Measurements from ENCODE around the gene UNC13D. TPM values are rescaled to one million over a fixed set of nuclear protein-coding genes. Genes with fewer than 3 reads are reported as not detected.
"Not testable (repeated sequence)": the region's sequence is repeated elsewhere in the genome, so short reads cannot be mapped to it uniquely, and the experiment has no call there.

UNC13D gene
- total RNA-seq, 1 experiment from 2014 or later, result 20.2 TPM

DNA sequence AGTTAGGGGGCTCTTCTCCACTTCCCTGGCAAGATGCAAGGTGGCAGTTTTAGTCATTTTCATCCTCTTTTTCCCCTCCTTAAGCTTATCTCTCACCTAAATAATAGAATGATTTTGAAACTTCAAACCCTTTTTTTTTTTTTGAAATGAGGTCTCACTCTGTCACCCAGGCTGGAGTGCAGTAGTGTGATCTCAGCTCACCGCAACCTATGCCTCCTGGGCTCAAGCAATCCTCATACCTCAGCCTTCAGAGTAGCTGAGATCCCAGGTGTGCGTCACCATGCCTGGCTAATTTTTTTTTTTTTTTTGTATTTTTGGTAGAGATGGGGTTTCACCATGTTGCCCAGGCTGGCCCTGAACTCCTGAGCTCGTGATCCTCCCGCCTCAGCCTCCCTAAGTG, 20.7 kb upstream of the UNC13D start:
- H3K27me3 ChIP-seq (ENCODE audit: insufficient read depth, low read length); DNase-seq (ENCODE audit: low read depth, low spot score); H3K36me3 ChIP-seq (ENCODE audit: control insufficient read depth in 1 of 2, insufficient read depth in 2 of 2, low read length in 2 of 2); H3K9me2 ChIP-seq (ENCODE audit: insufficient read depth); H4K20me1 ChIP-seq (ENCODE audit: insufficient read depth); BruUV-seq (replicated peaks); intact Hi-C loops (cut with micrococcal nuclease); ATAC-seq; H3K9me3 ChIP-seq (ENCODE audit: control insufficient read depth in 1 of 2, insufficient read depth in 1 of 2, low read depth in 1 of 2, low read length in 2 of 2); H3K4me3 ChIP-seq (replicated peaks in 1 of 2; ENCODE audit: low read depth in 1 of 2, low read length in 2 of 2); H2AFZ ChIP-seq (ENCODE audit: low read depth, low read length, poor library complexity, severe bottlenecking); H3K4me2 ChIP-seq (ENCODE audit: low read length); CTCF ChIA-PET; H3K79me2 ChIP-seq (ENCODE audit: insufficient read depth, low read length); H3K9ac ChIP-seq (ENCODE audit: low read length); H3K27ac ChIP-seq (ENCODE audit: low read depth, low read length): not testable (repeated sequence)
- ChIA-PET POLR2A (interaction anchor here (1.0 to 1.3 kb wide), 2 partner anchors 9 to 11 kb away, joined by 3 to 4 read pairs; partner anchors contain the start of gene WBP2), RAD21 (ENCODE audit: low non-redundant PET in 1 of 2, low total read pairs in 2 of 2, uncharacterized antibody in 2 of 2, unreplicated experiment in 2 of 2) (interaction anchor here in 1 of 2 experiments (0.7 kb wide), 1 partner anchor 13 kb away, joined by 4 read pairs; no protein-coding TSS in a partner anchor)
- peaks cover 20 to 34% of the 10 kb centered on the region in 2 experiments for H3K4me1 ChIP-seq (ENCODE audit: control insufficient read depth in 1 of 2, insufficient read depth in 2 of 2, low read length in 2 of 2)

DNA sequence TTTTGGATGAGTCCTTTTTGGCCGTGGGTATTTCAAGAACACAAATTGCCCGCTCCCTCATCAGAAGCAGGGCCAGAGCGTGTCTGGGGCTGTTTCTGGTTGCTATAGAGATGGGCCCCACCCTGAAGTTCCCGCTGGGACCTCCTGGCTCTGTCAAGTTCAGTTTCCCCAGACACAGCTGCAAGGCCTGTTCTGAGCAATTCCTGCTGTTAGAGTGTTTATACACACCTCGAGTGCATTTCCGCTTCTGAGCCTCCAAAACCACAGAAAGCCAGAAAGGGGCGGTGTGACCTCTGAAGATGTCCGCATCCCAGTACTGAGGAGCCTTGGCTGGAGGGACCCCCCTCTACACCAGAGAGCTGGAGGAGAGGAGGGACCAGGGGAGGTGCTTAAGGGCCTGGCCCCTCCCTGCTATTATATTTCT, 20.3 kb upstream of the UNC13D start:
- H2AFZ ChIP-seq (ENCODE audit: low read depth, low read length, poor library complexity, severe bottlenecking), result no peak overlapping the region
- H3K4me1 ChIP-seq (ENCODE audit: control insufficient read depth in 1 of 2, insufficient read depth in 2 of 2, low read length in 2 of 2), result peaks cover 20 to 34% of the 10 kb centered on the region in 2 experiments
- H3K27ac ChIP-seq (ENCODE audit: low read depth, low read length), result no peak overlapping the region
- H3K79me2 ChIP-seq (ENCODE audit: insufficient read depth, low read length), result no peaks in the 10 kb centered on the region
- DNase-seq (ENCODE audit: low read depth, low spot score) (no peak), ATAC-seq (no peak)
- H3K9ac ChIP-seq (ENCODE audit: low read length), result no peak overlapping the region
- ChIA-PET CTCF (no interaction called here), POLR2A (interaction anchor here (1.0 to 1.3 kb wide), 2 partner anchors 9 to 11 kb away, joined by 3 to 4 read pairs; partner anchors contain the start of gene WBP2), RAD21 (ENCODE audit: low non-redundant PET in 1 of 2, low total read pairs in 2 of 2, uncharacterized antibody in 2 of 2, unreplicated experiment in 2 of 2) (no interaction called here)
- no peaks in the 10 kb centered on the region for H3K9me3 ChIP-seq (ENCODE audit: control insufficient read depth in 1 of 2, insufficient read depth in 1 of 2, low read depth in 1 of 2, low read length in 2 of 2)
- no peaks in the 10 kb centered on the region for H3K27me3 ChIP-seq (ENCODE audit: insufficient read depth, low read length)
- H3K36me3 ChIP-seq (ENCODE audit: control insufficient read depth in 1 of 2, insufficient read depth in 2 of 2, low read length in 2 of 2), result no peaks in the 10 kb centered on the region
- intact Hi-C loops (cut with micrococcal nuclease), result no loop called here
- H3K4me2 ChIP-seq (ENCODE audit: low read length), result no peak overlapping the region
- H4K20me1 ChIP-seq (ENCODE audit: insufficient read depth), result no peaks in the 10 kb centered on the region
- no peaks in the 10 kb centered on the region for H3K9me2 ChIP-seq (ENCODE audit: insufficient read depth)
- BruUV-seq (replicated peaks), result no TSS peak
- H3K4me3 ChIP-seq (replicated peaks in 1 of 2; ENCODE audit: low read depth in 1 of 2, low read length in 2 of 2), result no peak overlapping the region
- no peak for TF ChIP-seq CBX3 (IDR thresholded peaks at IDR 0.05; ENCODE audit: low read depth)
- TF ChIP-seq YY1 (IDR thresholded peaks at IDR 0.05; ENCODE audit: extremely low read depth, insufficient replicate concordance, low read depth, low read length), result no peak
- no peak for TF ChIP-seq SRF (IDR thresholded peaks at IDR 0.05; ENCODE audit: low read depth)
- TF ChIP-seq, protein P1, sequence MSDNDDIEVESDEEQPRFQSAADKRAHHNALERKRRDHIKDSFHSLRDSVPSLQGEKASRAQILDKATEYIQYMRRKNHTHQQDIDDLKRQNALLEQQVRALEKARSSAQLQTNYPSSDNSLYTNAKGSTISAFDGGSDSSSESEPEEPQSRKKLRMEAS (IDR thresholded peaks at IDR 0.05), result no peak
- no peak for TF ChIP-seq EGR1 (IDR thresholded peaks at IDR 0.05; ENCODE audit: low read depth)
- TF ChIP-seq, protein P2, sequence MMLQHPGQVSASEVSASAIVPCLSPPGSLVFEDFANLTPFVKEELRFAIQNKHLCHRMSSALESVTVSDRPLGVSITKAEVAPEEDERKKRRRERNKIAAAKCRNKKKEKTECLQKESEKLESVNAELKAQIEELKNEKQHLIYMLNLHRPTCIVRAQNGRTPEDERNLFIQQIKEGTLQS (IDR thresholded peaks at IDR 0.05), result no peak
- TF ChIP-seq JUND (IDR thresholded peaks at IDR 0.05), result no peak
- TF ChIP-seq TCF7L2 (IDR thresholded peaks at IDR 0.05; ENCODE audit: borderline replicate concordance, extremely low read depth, insufficient read depth, insufficient read length), result no peak
- TF ChIP-seq SP1 (IDR thresholded peaks at IDR 0.05; ENCODE audit: low read depth), result no peak
- TF ChIP-seq FOSL1 (IDR thresholded peaks at IDR 0.05; ENCODE audit: low read depth), result no peak
- no peak for TF ChIP-seq CEBPB (IDR thresholded peaks at IDR 0.05; ENCODE audit: low read depth)
- TF ChIP-seq, protein P3, sequence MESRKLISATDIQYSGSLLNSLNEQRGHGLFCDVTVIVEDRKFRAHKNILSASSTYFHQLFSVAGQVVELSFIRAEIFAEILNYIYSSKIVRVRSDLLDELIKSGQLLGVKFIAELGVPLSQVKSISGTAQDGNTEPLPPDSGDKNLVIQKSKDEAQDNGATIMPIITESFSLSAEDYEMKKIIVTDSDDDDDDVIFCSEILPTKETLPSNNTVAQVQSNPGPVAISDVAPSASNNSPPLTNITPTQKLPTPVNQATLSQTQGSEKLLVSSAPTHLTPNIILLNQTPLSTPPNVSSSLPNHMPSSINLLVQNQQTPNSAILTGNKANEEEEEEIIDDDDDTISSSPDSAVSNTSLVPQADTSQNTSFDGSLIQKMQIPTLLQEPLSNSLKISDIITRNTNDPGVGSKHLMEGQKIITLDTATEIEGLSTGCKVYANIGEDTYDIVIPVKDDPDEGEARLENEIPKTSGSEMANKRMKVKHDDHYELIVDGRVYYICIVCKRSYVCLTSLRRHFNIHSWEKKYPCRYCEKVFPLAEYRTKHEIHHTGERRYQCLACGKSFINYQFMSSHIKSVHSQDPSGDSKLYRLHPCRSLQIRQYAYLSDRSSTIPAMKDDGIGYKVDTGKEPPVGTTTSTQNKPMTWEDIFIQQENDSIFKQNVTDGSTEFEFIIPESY (IDR thresholded peaks at IDR 0.05; ENCODE audit: extremely low read depth, insufficient replicate concordance, low read length), result no peak
- no peak for TF ChIP-seq ZNF274 (IDR thresholded peaks at IDR 0.05; ENCODE audit: low read depth, low read length)
- no peak for TF ChIP-seq EZH2 (IDR thresholded peaks at IDR 0.05)
- TF ChIP-seq, protein P4, sequence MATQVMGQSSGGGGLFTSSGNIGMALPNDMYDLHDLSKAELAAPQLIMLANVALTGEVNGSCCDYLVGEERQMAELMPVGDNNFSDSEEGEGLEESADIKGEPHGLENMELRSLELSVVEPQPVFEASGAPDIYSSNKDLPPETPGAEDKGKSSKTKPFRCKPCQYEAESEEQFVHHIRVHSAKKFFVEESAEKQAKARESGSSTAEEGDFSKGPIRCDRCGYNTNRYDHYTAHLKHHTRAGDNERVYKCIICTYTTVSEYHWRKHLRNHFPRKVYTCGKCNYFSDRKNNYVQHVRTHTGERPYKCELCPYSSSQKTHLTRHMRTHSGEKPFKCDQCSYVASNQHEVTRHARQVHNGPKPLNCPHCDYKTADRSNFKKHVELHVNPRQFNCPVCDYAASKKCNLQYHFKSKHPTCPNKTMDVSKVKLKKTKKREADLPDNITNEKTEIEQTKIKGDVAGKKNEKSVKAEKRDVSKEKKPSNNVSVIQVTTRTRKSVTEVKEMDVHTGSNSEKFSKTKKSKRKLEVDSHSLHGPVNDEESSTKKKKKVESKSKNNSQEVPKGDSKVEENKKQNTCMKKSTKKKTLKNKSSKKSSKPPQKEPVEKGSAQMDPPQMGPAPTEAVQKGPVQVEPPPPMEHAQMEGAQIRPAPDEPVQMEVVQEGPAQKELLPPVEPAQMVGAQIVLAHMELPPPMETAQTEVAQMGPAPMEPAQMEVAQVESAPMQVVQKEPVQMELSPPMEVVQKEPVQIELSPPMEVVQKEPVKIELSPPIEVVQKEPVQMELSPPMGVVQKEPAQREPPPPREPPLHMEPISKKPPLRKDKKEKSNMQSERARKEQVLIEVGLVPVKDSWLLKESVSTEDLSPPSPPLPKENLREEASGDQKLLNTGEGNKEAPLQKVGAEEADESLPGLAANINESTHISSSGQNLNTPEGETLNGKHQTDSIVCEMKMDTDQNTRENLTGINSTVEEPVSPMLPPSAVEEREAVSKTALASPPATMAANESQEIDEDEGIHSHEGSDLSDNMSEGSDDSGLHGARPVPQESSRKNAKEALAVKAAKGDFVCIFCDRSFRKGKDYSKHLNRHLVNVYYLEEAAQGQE (IDR thresholded peaks at IDR 0.05; ENCODE audit: low read depth), result no peak
- TF ChIP-seq POLR2AphosphoS5 (IDR thresholded peaks at IDR 0.05; ENCODE audit: low read depth, low read length), result no peak
